ENCODE data around the gene KCNH2. TPM values are rescaled to one million over a fixed set of nuclear protein-coding genes. Genes with fewer than 3 reads are reported as not detected.

Gene KCNH2
- total RNA-seq, 2 experiments from 2014 or later: 5.8 to 7.5 TPM

DNA sequence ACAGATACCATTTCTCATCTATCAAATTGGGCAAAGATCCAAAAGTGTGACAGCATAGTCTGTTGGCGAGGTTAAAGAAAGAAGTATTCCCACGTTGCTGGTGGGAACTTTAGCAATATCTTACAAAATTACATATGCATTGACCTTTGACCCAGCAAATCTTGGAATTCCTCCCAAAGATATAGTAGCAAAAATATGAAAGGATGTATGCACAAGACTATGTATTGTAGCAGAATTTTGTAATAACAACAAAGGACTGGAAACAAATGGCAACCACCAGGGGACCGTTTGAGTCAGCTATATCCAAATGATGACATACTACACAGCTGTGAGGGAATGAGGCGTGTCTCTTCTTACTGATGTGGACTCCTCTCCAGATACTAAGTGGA lies 50.2 kb downstream of the KCNH2 start:
- Histone ChIP-seq H3K9me2 (ENCODE audit: insufficient read depth, low read length) (no peaks in the 10 kb centered on the region), H3K4me2 (ENCODE audit: low read length) (no peak overlapping the region), H3K79me2 (ENCODE audit: insufficient read depth, low read depth, low read length) (no peaks in the 10 kb centered on the region), H2AFZ (ENCODE audit: low read length) (no peak overlapping the region), H3K4me1 (ENCODE audit: insufficient read depth, low read length, poor library complexity, severe bottlenecking) (no peaks in the 10 kb centered on the region), H4K20me1 (ENCODE audit: insufficient read depth, low read length) (no peaks in the 10 kb centered on the region), H3K4me3 (ENCODE audit: low read depth, low read length, poor library complexity, severe bottlenecking) (no peak overlapping the region), H3K9me3 (ENCODE audit: low read length) (no peaks in the 10 kb centered on the region), H3K27ac (ENCODE audit: low read depth, low read length, poor library complexity, severe bottlenecking) (no peak overlapping the region), H3K36me3 (ENCODE audit: insufficient read depth, low read length) (no peaks in the 10 kb centered on the region)
- intact Hi-C loops (cut with micrococcal nuclease; ENCODE audit: unreplicated experiment): no loop called here
- TF ChIP-seq, protein P1, sequence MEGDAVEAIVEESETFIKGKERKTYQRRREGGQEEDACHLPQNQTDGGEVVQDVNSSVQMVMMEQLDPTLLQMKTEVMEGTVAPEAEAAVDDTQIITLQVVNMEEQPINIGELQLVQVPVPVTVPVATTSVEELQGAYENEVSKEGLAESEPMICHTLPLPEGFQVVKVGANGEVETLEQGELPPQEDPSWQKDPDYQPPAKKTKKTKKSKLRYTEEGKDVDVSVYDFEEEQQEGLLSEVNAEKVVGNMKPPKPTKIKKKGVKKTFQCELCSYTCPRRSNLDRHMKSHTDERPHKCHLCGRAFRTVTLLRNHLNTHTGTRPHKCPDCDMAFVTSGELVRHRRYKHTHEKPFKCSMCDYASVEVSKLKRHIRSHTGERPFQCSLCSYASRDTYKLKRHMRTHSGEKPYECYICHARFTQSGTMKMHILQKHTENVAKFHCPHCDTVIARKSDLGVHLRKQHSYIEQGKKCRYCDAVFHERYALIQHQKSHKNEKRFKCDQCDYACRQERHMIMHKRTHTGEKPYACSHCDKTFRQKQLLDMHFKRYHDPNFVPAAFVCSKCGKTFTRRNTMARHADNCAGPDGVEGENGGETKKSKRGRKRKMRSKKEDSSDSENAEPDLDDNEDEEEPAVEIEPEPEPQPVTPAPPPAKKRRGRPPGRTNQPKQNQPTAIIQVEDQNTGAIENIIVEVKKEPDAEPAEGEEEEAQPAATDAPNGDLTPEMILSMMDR (conservative IDR thresholded peaks at IDR 0.05; ENCODE audit: low read length): 0 out of 2 replicates have a peak, but pooled peaks have one; percentile 22
- TF ChIP-seq EZH2phosphoT487 (IDR thresholded peaks at IDR 0.05; ENCODE audit: borderline replicate concordance, low read depth, low read length): no peak
- ChIA-PET CTCF (ENCODE audit: unreplicated experiment) (no interaction called here), POLR2A (no interaction called here)
- DNase-seq (ENCODE audit: low spot score): no peak
- no TSS peak for BruUV-seq (replicated peaks)

- no peaks in the 10 kb centered on the region for H3K36me3 ChIP-seq (ENCODE audit: insufficient read depth, low read length)
- ChIA-PET CTCF (ENCODE audit: unreplicated experiment) (no interaction called here), POLR2A (no interaction called here)
- no TSS peak for BruUV-seq (replicated peaks)
- no peak overlapping the region for H3K4me2 ChIP-seq (ENCODE audit: low read length)
- no peaks in the 10 kb centered on the region for H3K9me3 ChIP-seq (ENCODE audit: low read length)
- no peaks in the 10 kb centered on the region for H3K9me2 ChIP-seq (ENCODE audit: insufficient read depth, low read length)
- intact Hi-C loops (cut with micrococcal nuclease; ENCODE audit: unreplicated experiment): no loop called here
- H3K27ac ChIP-seq (ENCODE audit: low read depth, low read length, poor library complexity, severe bottlenecking): no peak overlapping the region
- no peak for TF ChIP-seq EZH2phosphoT487 (IDR thresholded peaks at IDR 0.05; ENCODE audit: borderline replicate concordance, low read depth, low read length)
- TF ChIP-seq, protein P1 (conservative IDR thresholded peaks at IDR 0.05; ENCODE audit: low read length): no peak
- DNase-seq (ENCODE audit: low spot score): no peak
- H3K4me1 ChIP-seq (ENCODE audit: insufficient read depth, low read length, poor library complexity, severe bottlenecking): no peaks in the 10 kb centered on the region
- no peak overlapping the region for H2AFZ ChIP-seq (ENCODE audit: low read length)
- no peak overlapping the region for H3K4me3 ChIP-seq (ENCODE audit: low read depth, low read length, poor library complexity, severe bottlenecking)
- H4K20me1 ChIP-seq (ENCODE audit: insufficient read depth, low read length): no peaks in the 10 kb centered on the region
- H3K79me2 ChIP-seq (ENCODE audit: insufficient read depth, low read depth, low read length): no peaks in the 10 kb centered on the region
These were observed 50.8 kb downstream of the KCNH2 start for GRCh38 chr7:150927157-150927955.

DNA sequence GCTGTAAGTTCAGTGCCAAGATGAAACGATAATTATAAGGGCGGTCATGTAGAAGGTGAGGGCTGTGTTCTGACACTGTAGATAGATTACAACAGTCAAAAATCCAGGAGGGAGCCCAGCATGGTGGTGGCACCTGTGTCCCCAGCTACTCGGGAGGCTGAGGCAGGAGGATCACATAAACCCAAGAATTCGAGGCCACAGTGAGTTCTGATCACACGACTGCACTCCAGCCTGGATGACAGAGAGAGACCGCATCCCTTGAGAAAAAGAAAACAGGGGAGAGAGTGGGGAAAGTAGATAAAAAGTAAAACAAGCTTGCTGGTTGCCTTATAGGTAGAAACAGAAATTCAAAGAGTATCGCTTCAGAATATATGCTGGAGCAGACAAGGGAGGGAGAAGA lies 52.1 kb downstream of the KCNH2 start:
- H3K9me3 ChIP-seq (ENCODE audit: low read length): no peaks in the 10 kb centered on the region
- no TSS peak for BruUV-seq (replicated peaks)
- TF ChIP-seq, protein P1 (conservative IDR thresholded peaks at IDR 0.05; ENCODE audit: low read length): no peak
- no peak for TF ChIP-seq EZH2phosphoT487 (IDR thresholded peaks at IDR 0.05; ENCODE audit: borderline replicate concordance, low read depth, low read length)
- no peak overlapping the region for H3K4me3 ChIP-seq (ENCODE audit: low read depth, low read length, poor library complexity, severe bottlenecking)
- DNase-seq (ENCODE audit: low spot score): no peak
- H3K4me1 ChIP-seq (ENCODE audit: insufficient read depth, low read length, poor library complexity, severe bottlenecking): no peaks in the 10 kb centered on the region
- no peak overlapping the region for H3K27ac ChIP-seq (ENCODE audit: low read depth, low read length, poor library complexity, severe bottlenecking)
- H4K20me1 ChIP-seq (ENCODE audit: insufficient read depth, low read length): no peaks in the 10 kb centered on the region
- no peaks in the 10 kb centered on the region for H3K9me2 ChIP-seq (ENCODE audit: insufficient read depth, low read length)
- H3K4me2 ChIP-seq (ENCODE audit: low read length): no peak overlapping the region
- intact Hi-C loops (cut with micrococcal nuclease; ENCODE audit: unreplicated experiment): no loop called here
- no peak overlapping the region for H2AFZ ChIP-seq (ENCODE audit: low read length)
- ChIA-PET POLR2A (interaction anchor here (0.8 kb wide), 1 partner anchor 11 kb away, joined by 4 read pairs; no protein-coding TSS in a partner anchor), CTCF (ENCODE audit: unreplicated experiment) (interaction anchor here (0.6 kb wide), 1 partner anchor 24 kb away, joined by 3 read pairs; no protein-coding TSS in a partner anchor)
- H3K36me3 ChIP-seq (ENCODE audit: insufficient read depth, low read length): no peaks in the 10 kb centered on the region
- H3K79me2 ChIP-seq (ENCODE audit: insufficient read depth, low read depth, low read length): no peaks in the 10 kb centered on the region
